GM12875 (cell line): ENCODE measurements around the gene COG5.
A peak's percentile ranks its signal among the peaks of the same experiment; 100 is the strongest.

Source experiments
- H3K4me3 ChIP-seq: one replicate; pipeline ENCODE4 v1.5.1; 2011; ENCODE audit warnings: low read depth, low read length, control low read depth
- TF ChIP-seq, protein P1 (sequence below): IDR thresholded peaks from 2 replicates; pipeline ENCODE4 v1.5.1; 2011; ENCODE audit warnings: low read depth, mild to moderate bottlenecking, control low read depth, inconsistent platforms, low read length, moderate library complexity, borderline replicate concordance; ENCODE audit not compliant: insufficient read depth

COG5 gene

DNA sequence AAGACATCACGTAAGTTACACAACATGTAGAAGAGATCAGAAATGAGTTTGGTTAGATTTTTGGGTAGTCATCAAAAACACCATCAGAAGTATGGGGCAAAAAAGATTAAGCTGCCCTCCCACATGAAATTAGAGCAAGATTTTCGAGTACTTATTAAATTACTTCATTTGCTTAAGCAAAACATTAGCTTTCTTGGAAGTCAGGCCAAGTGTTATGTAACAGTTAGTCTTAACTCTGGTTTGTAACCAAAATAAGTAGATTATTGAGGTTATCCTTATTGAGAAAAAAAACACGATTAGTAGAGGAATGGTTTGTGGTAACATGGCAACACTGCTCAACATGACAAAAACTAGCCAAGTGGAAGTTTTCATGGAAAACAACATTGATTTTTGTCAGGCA lies 357.0 kb downstream of the COG5 start:
- TF ChIP-seq, protein P1, sequence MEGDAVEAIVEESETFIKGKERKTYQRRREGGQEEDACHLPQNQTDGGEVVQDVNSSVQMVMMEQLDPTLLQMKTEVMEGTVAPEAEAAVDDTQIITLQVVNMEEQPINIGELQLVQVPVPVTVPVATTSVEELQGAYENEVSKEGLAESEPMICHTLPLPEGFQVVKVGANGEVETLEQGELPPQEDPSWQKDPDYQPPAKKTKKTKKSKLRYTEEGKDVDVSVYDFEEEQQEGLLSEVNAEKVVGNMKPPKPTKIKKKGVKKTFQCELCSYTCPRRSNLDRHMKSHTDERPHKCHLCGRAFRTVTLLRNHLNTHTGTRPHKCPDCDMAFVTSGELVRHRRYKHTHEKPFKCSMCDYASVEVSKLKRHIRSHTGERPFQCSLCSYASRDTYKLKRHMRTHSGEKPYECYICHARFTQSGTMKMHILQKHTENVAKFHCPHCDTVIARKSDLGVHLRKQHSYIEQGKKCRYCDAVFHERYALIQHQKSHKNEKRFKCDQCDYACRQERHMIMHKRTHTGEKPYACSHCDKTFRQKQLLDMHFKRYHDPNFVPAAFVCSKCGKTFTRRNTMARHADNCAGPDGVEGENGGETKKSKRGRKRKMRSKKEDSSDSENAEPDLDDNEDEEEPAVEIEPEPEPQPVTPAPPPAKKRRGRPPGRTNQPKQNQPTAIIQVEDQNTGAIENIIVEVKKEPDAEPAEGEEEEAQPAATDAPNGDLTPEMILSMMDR, result no peak
- H3K4me3 ChIP-seq, result no peak overlapping the region

DNA sequence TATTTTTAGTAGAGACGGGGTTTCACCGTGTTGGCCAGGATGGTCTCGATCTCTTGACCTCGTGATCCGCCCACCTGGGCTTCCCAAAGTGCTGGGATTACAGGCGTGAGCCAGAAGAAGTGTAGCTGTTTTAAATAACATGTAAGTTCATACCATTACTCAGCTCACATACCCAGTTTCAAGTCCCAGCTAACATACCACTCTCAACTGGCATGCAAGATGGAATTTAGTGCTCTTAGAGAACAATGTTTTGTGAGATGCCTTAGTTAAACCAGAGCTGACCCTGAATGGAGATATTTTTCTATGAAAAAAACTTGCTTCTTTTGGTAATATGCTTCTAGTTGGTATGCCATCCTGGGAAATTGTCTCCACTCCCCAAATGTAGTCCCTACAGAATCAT lies 357.6 kb downstream of the COG5 start:
- TF ChIP-seq, protein P1, result no peak
- H3K4me3 ChIP-seq, result no peak overlapping the region

DNA sequence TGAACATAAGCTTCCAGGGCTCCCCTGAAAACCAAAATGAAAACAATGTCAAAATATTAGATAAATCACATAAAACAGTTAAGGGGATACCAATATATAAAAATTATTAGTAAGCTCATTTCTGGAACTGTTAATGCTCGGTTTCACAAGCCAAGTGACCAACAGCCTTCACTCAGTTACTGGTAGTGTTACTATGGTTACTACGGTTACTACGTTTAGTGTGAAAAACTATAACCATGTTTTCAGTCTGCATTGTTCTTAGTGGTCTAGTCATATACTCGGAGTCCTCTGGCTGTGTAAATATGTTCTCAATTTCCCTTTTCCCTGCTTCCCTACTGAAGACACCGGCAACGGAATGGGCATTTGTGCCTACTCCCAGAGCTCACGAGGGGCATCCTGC lies 360.1 kb downstream of the COG5 start:
- no peak overlapping the region for H3K4me3 ChIP-seq
- TF ChIP-seq, protein P1, result no peak

DNA sequence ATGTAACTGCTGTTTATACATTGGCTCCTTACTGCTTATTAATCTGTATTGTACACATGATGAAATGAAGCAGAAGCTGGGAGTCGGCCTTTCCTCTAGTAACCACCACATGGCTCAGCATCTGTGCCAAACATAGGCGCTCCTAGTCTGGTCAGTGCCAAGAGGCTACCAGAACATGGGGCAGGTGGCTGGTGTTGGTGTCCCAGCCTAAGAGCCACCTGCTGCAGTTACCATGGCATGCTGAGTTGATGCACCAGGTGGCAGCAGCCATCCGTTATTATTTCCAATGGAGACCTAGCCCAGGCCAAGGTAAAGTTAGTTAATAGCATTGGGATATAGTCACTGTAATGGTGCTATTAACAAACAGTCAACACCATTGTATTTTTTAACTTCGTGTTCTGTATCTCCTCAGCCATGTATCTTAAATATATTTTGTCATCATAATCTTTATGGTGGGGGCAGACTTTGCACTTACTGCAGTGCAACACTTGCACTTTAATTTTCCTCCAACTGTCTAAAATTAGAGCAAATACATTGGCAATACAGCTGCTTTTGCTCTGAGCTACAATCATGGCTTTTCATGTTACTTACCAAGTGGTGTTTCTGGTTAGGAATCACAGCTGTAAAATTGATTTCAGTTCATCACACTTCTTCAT lies 361.8 kb downstream of the COG5 start:
- TF ChIP-seq, protein P1, result peak; percentile 62
- no peak overlapping the region for H3K4me3 ChIP-seq

DNA sequence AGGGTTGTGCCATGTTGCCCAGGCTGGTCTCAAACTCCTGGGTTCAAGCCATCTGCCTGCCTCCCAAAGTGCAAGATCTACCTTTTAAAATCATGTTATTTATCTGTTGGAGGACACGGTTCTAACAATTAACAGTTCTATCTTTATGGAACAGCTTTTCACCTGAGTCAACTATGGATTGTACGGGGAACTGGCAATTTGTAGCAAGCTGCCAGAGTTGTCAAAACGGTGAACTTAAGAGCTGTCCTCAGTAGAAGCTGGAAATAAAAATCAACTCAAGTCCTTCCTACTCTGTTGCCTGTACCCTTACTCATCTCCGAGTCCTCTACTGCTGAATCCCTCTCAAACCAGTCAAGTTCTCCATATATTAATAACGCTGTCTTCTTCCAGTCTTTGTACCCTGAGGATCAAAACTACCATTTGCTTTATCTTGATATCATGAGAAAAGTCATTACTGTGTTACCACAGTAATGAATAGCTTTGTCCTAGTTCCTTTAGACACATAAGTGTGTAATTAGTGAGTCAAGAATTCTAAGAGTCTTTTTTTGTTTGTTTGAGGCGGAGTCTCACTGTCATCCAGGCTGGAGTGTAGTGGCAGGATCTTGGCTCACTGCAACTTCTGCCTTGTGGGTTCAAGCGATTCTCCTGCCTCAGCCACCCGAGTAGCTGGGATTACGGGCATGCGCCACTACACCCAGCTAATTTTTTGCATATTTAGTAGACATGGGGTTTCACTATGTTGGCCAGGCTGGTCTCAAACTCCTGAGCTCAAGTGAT lies 366.7 kb downstream of the COG5 start:
- TF ChIP-seq, protein P1, result no peak
- no peak overlapping the region for H3K4me3 ChIP-seq

DNA sequence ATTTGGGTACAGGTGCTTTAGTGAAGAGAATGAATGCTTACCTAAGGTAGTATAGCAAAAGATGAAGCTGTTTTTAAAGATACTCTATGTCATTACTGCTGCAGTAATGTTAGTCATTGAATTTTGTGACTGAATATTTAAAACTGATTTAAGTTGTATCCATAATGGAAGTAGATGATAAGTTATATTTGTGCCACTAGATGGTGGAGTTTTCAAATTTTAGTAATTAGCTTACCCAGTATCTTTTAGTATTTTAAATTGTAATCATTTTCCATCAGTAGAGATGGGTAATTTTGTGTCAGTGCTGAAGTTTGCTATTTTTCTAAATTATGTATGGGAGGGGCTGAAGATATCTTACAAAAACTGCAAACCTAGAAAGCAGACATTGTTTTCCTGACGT lies 369.7 kb downstream of the COG5 start:
- H3K4me3 ChIP-seq, result no peak overlapping the region
- TF ChIP-seq, protein P1, result no peak

DNA sequence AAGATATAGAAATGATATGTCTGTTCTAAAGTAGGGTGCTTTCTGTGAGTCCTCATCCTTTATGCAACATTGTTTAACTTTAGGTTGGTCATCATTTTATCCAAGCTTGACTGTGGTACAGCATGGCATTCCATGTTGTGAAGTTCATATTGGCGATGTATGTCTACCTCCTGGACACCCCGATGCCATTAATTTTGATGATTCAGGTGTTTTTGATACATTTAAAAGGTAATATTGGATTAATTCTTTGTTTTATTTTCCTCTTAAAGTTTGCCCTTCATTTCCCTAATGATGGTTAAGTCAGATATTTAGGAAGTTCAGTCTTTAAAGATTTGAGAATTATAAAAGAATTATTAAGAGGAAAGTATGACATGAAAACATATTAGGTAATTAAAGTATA lies 373.6 kb downstream of the COG5 start:
- no peak overlapping the region for H3K4me3 ChIP-seq
- TF ChIP-seq, protein P1, result no peak
